WTC11 (cell line): ENCODE data around the gene TMEM218. TPM values are rescaled to one million over a fixed set of nuclear protein-coding genes. Genes with fewer than 3 reads are reported as not detected.

ENCODE experiments used
- ATAC-seq: fragments of 200-7000 bp; cut with Tn5 transposase; 2 replicates; pipeline ENCODE4 v1.10.0; 2021; ENCODE audit warnings: mild to moderate bottlenecking, moderate library complexity
- CTCF ChIA-PET: fragments of 300-600 bp; sonication (Branson Sonifier 250); formaldehyde crosslinking; loops from one replicate; lab custom pipeline; 2021; ENCODE audit warnings: antibody characterized with exemption; lab: Charles Lee
- POLR2A ChIA-PET: fragments of 350-600 bp; sonication (Branson Sonifier 250); formaldehyde crosslinking; loops from one replicate; lab custom pipeline; 2021; ENCODE audit warnings: antibody characterized with exemption; lab: Charles Lee
- DNase-seq: peaks from one replicate; pipeline ENCODE4 v3.0.0; 2021; ENCODE audit warnings: low spot score
- H3K27ac Mint-ChIP-seq: 2 replicates; pipeline ENCODE4 v1.8.0; 2021; ENCODE audit warnings: mixed read lengths
- H3K27me3 Mint-ChIP-seq: 2 replicates; pipeline ENCODE4 v1.8.0; 2021; ENCODE audit warnings: low read depth, mild to moderate bottlenecking, moderate library complexity, mixed read lengths
- H3K36me3 Mint-ChIP-seq: 2 replicates; pipeline ENCODE4 v1.8.0; 2021; ENCODE audit warnings: mixed read lengths
- H3K4me1 Mint-ChIP-seq: 2 replicates; pipeline ENCODE4 v1.8.0; 2022; ENCODE audit warnings: mixed read lengths
- H3K4me3 Mint-ChIP-seq: 2 replicates; pipeline ENCODE4 v1.8.0; 2021; ENCODE audit warnings: mild to moderate bottlenecking, moderate library complexity, mixed read lengths
- H3K9me3 Mint-ChIP-seq: 2 replicates; pipeline ENCODE4 v1.8.0; 2021; ENCODE audit warnings: mixed read lengths
- ATF6 ChIP-seq: sonication (generic); formaldehyde crosslinking; IDR thresholded peaks from 2 replicates; pipeline ENCODE4 v1.8.1; 2023; ENCODE audit warnings: mild to moderate bottlenecking, missing genetic modification reagents
- E2F4 ChIP-seq: sonication (generic); formaldehyde crosslinking; IDR thresholded peaks from 2 replicates; pipeline ENCODE4 v1.8.1; 2022; ENCODE audit warnings: low read depth, mild to moderate bottlenecking, moderate library complexity, missing genetic modification reagents, borderline replicate concordance
- ELF4 ChIP-seq: sonication (generic); formaldehyde crosslinking; IDR thresholded peaks from 2 replicates; pipeline ENCODE4 v1.8.1; 2022; ENCODE audit warnings: low read depth, mild to moderate bottlenecking, moderate library complexity, missing genetic modification reagents
- EMX1 ChIP-seq: fragments of 250-450 bp; sonication (Bioruptor Pico); IDR thresholded peaks from 2 replicates; pipeline ENCODE4 v1.8.0; 2021; ENCODE audit warnings: mild to moderate bottlenecking
- FOXP1 ChIP-seq: sonication (generic); formaldehyde crosslinking; IDR thresholded peaks from 2 replicates; pipeline ENCODE4 v1.8.0; 2022; ENCODE audit warnings: missing genetic modification reagents, mild to moderate bottlenecking, moderate library complexity, borderline replicate concordance
- GRHL2 ChIP-seq: fragments of 250-450 bp; sonication (Bioruptor Pico); IDR thresholded peaks from 2 replicates; pipeline ENCODE4 v1.8.0; 2022; ENCODE audit warnings: mild to moderate bottlenecking, moderate library complexity; ENCODE audit not compliant: insufficient replicate concordance, severe bottlenecking
- HMGA2 ChIP-seq: fragments of 250-450 bp; sonication (Bioruptor Pico); IDR thresholded peaks from 2 replicates; pipeline ENCODE4 v1.4.0; 2021; ENCODE audit warnings: mild to moderate bottlenecking, moderate library complexity
- HMGXB4 ChIP-seq: sonication (generic); formaldehyde crosslinking; IDR thresholded peaks from 2 replicates; pipeline ENCODE4 v1.8.1; 2023; ENCODE audit warnings: mild to moderate bottlenecking, moderate library complexity, missing genetic modification reagents
- JUN ChIP-seq: sonication (generic); formaldehyde crosslinking; IDR thresholded peaks from 2 replicates; pipeline ENCODE4 v1.8.0; 2023; ENCODE audit warnings: mild to moderate bottlenecking, missing genetic modification reagents
- MAX ChIP-seq: sonication (generic); formaldehyde crosslinking; IDR thresholded peaks from 2 replicates; pipeline ENCODE4 v1.8.0; 2022; ENCODE audit warnings: mild to moderate bottlenecking, missing genetic modification reagents
- PREB ChIP-seq: sonication (generic); formaldehyde crosslinking; IDR thresholded peaks from 2 replicates; pipeline ENCODE4 v1.8.1; 2022; ENCODE audit warnings: mild to moderate bottlenecking, missing genetic modification reagents, moderate library complexity, borderline replicate concordance
- RELA ChIP-seq: sonication (generic); formaldehyde crosslinking; IDR thresholded peaks from 2 replicates; pipeline ENCODE4 v1.8.1; 2022; ENCODE audit warnings: missing genetic modification reagents, mild to moderate bottlenecking, borderline replicate concordance
- SMAD3 ChIP-seq: sonication (generic); formaldehyde crosslinking; IDR thresholded peaks from 2 replicates; pipeline ENCODE4 v1.8.0; 2022; ENCODE audit warnings: missing genetic modification reagents, mild to moderate bottlenecking, borderline replicate concordance
- SOX15 ChIP-seq: fragments of 250-450 bp; sonication (Bioruptor Pico); IDR thresholded peaks from 2 replicates; pipeline ENCODE4 v1.9.0; 2021; ENCODE audit warnings: mild to moderate bottlenecking
- SP1 ChIP-seq: sonication (generic); formaldehyde crosslinking; conservative IDR thresholded peaks from 2 replicates; pipeline ENCODE4 v1.8.1; 2022; ENCODE audit warnings: missing genetic modification reagents
- TCF7 ChIP-seq: sonication (generic); formaldehyde crosslinking; IDR thresholded peaks from 2 replicates; pipeline ENCODE4 v1.8.0; 2022; ENCODE audit warnings: mild to moderate bottlenecking, low read depth, missing genetic modification reagents, moderate library complexity
- USF1 ChIP-seq: sonication (generic); formaldehyde crosslinking; IDR thresholded peaks from 2 replicates; pipeline ENCODE4 v1.8.0; 2022; ENCODE audit warnings: mild to moderate bottlenecking, missing genetic modification reagents
- ZMAT4 ChIP-seq: fragments of 250-450 bp; sonication (Bioruptor Pico); IDR thresholded peaks from 2 replicates; pipeline ENCODE4 v1.9.0; 2021; ENCODE audit warnings: mild to moderate bottlenecking
- ZNF121 ChIP-seq: sonication (generic); formaldehyde crosslinking; IDR thresholded peaks from 2 replicates; pipeline ENCODE4 v1.8.0; 2023; ENCODE audit warnings: missing genetic modification reagents
- ZNF232 ChIP-seq: sonication (generic); formaldehyde crosslinking; IDR thresholded peaks from 2 replicates; pipeline ENCODE4 v1.8.0; 2022; ENCODE audit warnings: mild to moderate bottlenecking, missing genetic modification reagents
- ZNF416 ChIP-seq: fragments of 250-450 bp; sonication (Bioruptor Pico); IDR thresholded peaks from 2 replicates; pipeline ENCODE4 v1.9.0; 2021; ENCODE audit warnings: mild to moderate bottlenecking, inconsistent platforms
- ZNF532 ChIP-seq: fragments of 250-450 bp; sonication (Bioruptor Pico); IDR thresholded peaks from 2 replicates; pipeline ENCODE4 v1.9.0; 2021; ENCODE audit warnings: mild to moderate bottlenecking, borderline replicate concordance
- total RNA-seq: library from RNA; stranded (reverse); gene quantifications from 3 replicates; pipeline ENCODE4 v1.2.3, GENCODE V29; 2021

Gene TMEM218
- total RNA-seq, 1 experiment from 2014 or later = 10.3 TPM

- Mint-ChIP-seq H3K27ac (no peak overlapping the region), H3K36me3 (no peaks in the 10 kb centered on the region), H3K4me3 (no peak overlapping the region), H3K4me1 (no peaks in the 10 kb centered on the region), H3K27me3 (no peaks in the 10 kb centered on the region), H3K9me3 (no peaks in the 10 kb centered on the region)
- ChIA-PET CTCF (interaction anchor here (1.5 kb wide), 1 partner anchor 20 kb away, joined by 6 read pairs; the partner anchor contains the start of gene SLC37A2), POLR2A (no interaction called here)
- ATAC-seq (no peak), DNase-seq (no peak)
- TF ChIP-seq EMX1 (CRISPR knock-in tag) (no peak), E2F4 (no peak), SP1 (CRISPR knock-in tag) (no peak), ZNF121 (CRISPR knock-in tag) (no peak), ZNF232 (CRISPR knock-in tag) (no peak), ATF6 (CRISPR knock-in tag) (no peak), GRHL2 (CRISPR knock-in tag) (no peak), TCF7 (CRISPR knock-in tag) (no peak), ELF4 (no peak), RELA (CRISPR knock-in tag) (no peak), SMAD3 (CRISPR knock-in tag) (no peak), ZNF532 (CRISPR knock-in tag) (no peak), HMGA2 (no peak), SOX15 (CRISPR knock-in tag) (no peak)
These were observed 27.4 kb downstream of the TMEM218 start for GRCh38 chr11:125084057-125084416.

GRCh38 chr11:125083312-125084056 is 27.9 kb downstream of the TMEM218 start:
- ChIA-PET CTCF (interaction anchor here (0.8 to 2.6 kb wide), 9 partner anchors 8 to 350 kb away, joined by 3 to 14 read pairs (median 4); partner anchors contain the start of gene SLC37A2), POLR2A (no interaction called here)
- no peaks in the 10 kb centered on the region for H3K4me1 Mint-ChIP-seq
- no peak overlapping the region for H3K4me3 Mint-ChIP-seq
- H3K27me3 Mint-ChIP-seq = no peaks in the 10 kb centered on the region
- H3K9me3 Mint-ChIP-seq = no peaks in the 10 kb centered on the region
- no peaks in the 10 kb centered on the region for H3K36me3 Mint-ChIP-seq
- DNase-seq (no peak), ATAC-seq (no peak)
- H3K27ac Mint-ChIP-seq = no peak overlapping the region; the same call in 1 of the 2 replicates
- TF ChIP-seq ZNF416 (no peak), ZMAT4 (CRISPR knock-in tag) (no peak), USF1 (no peak), HMGXB4 (CRISPR knock-in tag) (no peak), EMX1 (CRISPR knock-in tag) (no peak), FOXP1 (CRISPR knock-in tag) (no peak), PREB (CRISPR knock-in tag) (no peak), MAX (CRISPR knock-in tag) (no peak), JUN (CRISPR knock-in tag) (no peak)
